ENCODE data around the gene KCNC2. TPM values are rescaled to one million over a fixed set of nuclear protein-coding genes. Genes with fewer than 3 reads are reported as not detected.

Gene KCNC2
- total RNA-seq (not detected in 2 replicates), polyA plus RNA-seq (not detected in 2 replicates), polyA minus RNA-seq (not detected in 2 replicates), Bru-seq, nascent RNA (not detected), BruChase-seq, experiment 1, labeled RNA remaining after a 6-hour chase (not detected), BruChase-seq, experiment 2, labeled RNA remaining after a 2-hour chase (percentile 1 among the genes with signal in this experiment)
- polyA plus RNA-seq (2011; cell fraction: cytosol; rRNA removed) = not detected in 2 replicates
- polyA plus RNA-seq (2011; cell fraction: nucleus; rRNA removed) = not detected in 2 replicates
- polyA plus RNA-seq (2012) = not detected in 2 replicates
- not detected for polyA minus RNA-seq (2011; cell fraction: cytosol; rRNA and poly(A)+ RNA removed)
- polyA minus RNA-seq (2011; cell fraction: nucleus; rRNA and poly(A)+ RNA removed) = not detected in 2 replicates
- long read RNA-seq = 0 reads

- H3K9me3 ChIP-seq (replicated peaks; ENCODE audit: control insufficient read depth, insufficient read depth, low read length) = no peaks in the 10 kb centered on the region
- intact Hi-C loops (cut with micrococcal nuclease) = no loop called here
- no TSS peak for BruUV-seq (replicated peaks)
- no peak within 1 kb of the TSS for H3K27ac ChIP-seq (ENCODE audit: insufficient read depth, low read depth, low read length)
- H4K20me1 ChIP-seq (replicated peaks; ENCODE audit: control insufficient read depth, extremely low read depth, insufficient read depth, low read length) = no peaks in the 10 kb centered on the region
- no peak for DNase-seq (ENCODE audit: low read depth, low spot score)
- H2AFZ ChIP-seq (ENCODE audit: low read depth, low read length) = no peak within 1 kb of the TSS
- no peak within 1 kb of the TSS for H3K9ac ChIP-seq (replicated peaks; ENCODE audit: extremely low read depth, insufficient read depth, low read length)
- dilution Hi-C loops (cut with MboI; ENCODE audit: extremely low pct_ligation_motif_present, low sequenced_read_pairs) = no loop called here
- H3K4me2 ChIP-seq (ENCODE audit: insufficient read depth, low read length) = no peak within 1 kb of the TSS
- ChIA-PET CTCF (no interaction called here), POLR2A (no interaction called here)
- H3K9me1 ChIP-seq (replicated peaks; ENCODE audit: control insufficient read depth, extremely low read depth, insufficient read depth, low read length) = no peaks in the 10 kb centered on the region
- H3K27me3 ChIP-seq (ENCODE audit: control insufficient read depth in 2 of 2, insufficient read depth in 2 of 2, low read length in 2 of 2) = peaks cover 22 to 38% of the 10 kb centered on the region in 2 experiments
- no peaks in the 10 kb centered on the region for H3K4me1 ChIP-seq (ENCODE audit: control insufficient read depth, extremely low read depth, insufficient read depth, low read length)
- no peaks in the 10 kb centered on the region for H3K79me2 ChIP-seq (ENCODE audit: control insufficient read depth, insufficient read depth, low read length)
- H3K36me3 ChIP-seq (ENCODE audit: control insufficient read depth in 2 of 2, extremely low read depth in 1 of 2, insufficient read depth in 2 of 2, low read length in 2 of 2) = no peaks in the 10 kb centered on the region
- no peak within 1 kb of the TSS for H3K4me3 ChIP-seq (replicated peaks in 1 of 3; ENCODE audit: insufficient read depth in 1 of 3, low read depth in 1 of 3, low read length in 3 of 3)
- TF ChIP-seq CTCF (IDR thresholded peaks at IDR 0.05; ENCODE audit: extremely low read depth in 1 of 2, insufficient read depth in 1 of 2, low read depth in 1 of 2, low read length in 2 of 2) (no peak), FOS (IDR thresholded peaks at IDR 0.05; ENCODE audit: borderline replicate concordance, insufficient read depth, low read length) (no peak), JUN (IDR thresholded peaks at IDR 0.05; ENCODE audit: borderline replicate concordance, insufficient read depth, insufficient read length, low read depth) (no peak), EZH2 (IDR thresholded peaks at IDR 0.05; ENCODE audit: borderline replicate concordance, low read depth, low read length, severe bottlenecking) (no peak), MYC (IDR thresholded peaks at IDR 0.05; ENCODE audit: low read depth, low read length) (no peak), POLR2A (IDR thresholded peaks at IDR 0.05; ENCODE audit: low read depth, low read length) (no peak)
- no peak for FAIRE-seq
Observed at GRCh38 chr12:75209812-75210138, at the start of gene KCNC2. Gene KCNC2 (minus strand): TSS chr12:75209839.

Measured in endothelial cell of umbilical vein (primary cell).